H1 (cell line): ENCODE data around the gene UBE2E2. TPM values are rescaled to one million over a fixed set of nuclear protein-coding genes. Genes with fewer than 3 reads are reported as not detected.

Source experiments
- CTCF ChIA-PET: fragments of 300-600 bp; sonication (Branson Sonifier 250); formaldehyde crosslinking; loops from one replicate; lab custom pipeline; 2021; ENCODE audit not compliant: partially characterized antibody; lab: Charles Lee
- POLR2A ChIA-PET: fragments of 300-600 bp; sonication (Branson Sonifier 250); formaldehyde crosslinking; loops from one replicate; lab custom pipeline; 2021; ENCODE audit warnings: inconsistent platforms; ENCODE audit not compliant: partially characterized antibody; lab: Charles Lee
- DNase-seq, 2 experiments: peaks; one replicate each; pipeline versions ENCODE4 v3.0.0 to v3.0.0-alpha.2; 2010 to 2022; ENCODE audit warnings: low spot score in 2 of 2, low read depth in 1 of 2, mixed read lengths in 1 of 2
- FAIRE-seq: peaks from 2 replicates; lab custom pipeline; 2011; peaks lifted over from hg19 to GRCh38; lab: Jason Lieb, UNC
- H2AFZ ChIP-seq: 2 replicates; pipeline ENCODE4 v1.8.1; 2012; ENCODE audit warnings: low read length, inconsistent platforms
- H2AK5ac ChIP-seq: 2 replicates; pipeline ENCODE4 v1.6.1; 2013; ENCODE audit warnings: low read depth, low read length
- H2BK120ac ChIP-seq: replicated peaks from 2 replicates; pipeline ENCODE3; 2013; ENCODE audit warnings: low read depth, low read length, inconsistent platforms
- H2BK12ac ChIP-seq: 2 replicates; pipeline ENCODE4 v1.6.1; 2013; ENCODE audit warnings: low read depth, low read length
- H2BK15ac ChIP-seq: 2 replicates; pipeline ENCODE4 v1.6.1; 2013; ENCODE audit warnings: low read length
- H2BK20ac ChIP-seq: 2 replicates; pipeline ENCODE4 v1.6.1; 2013; ENCODE audit warnings: low read length
- H2BK5ac ChIP-seq: 2 replicates; pipeline ENCODE4 v1.6.1; 2013; ENCODE audit warnings: low read depth, low read length
- H3K14ac ChIP-seq: 2 replicates; pipeline ENCODE4 v1.6.1; 2013; ENCODE audit warnings: inconsistent platforms; ENCODE audit not compliant: insufficient read length
- H3K18ac ChIP-seq: 2 replicates; pipeline ENCODE4 v1.6.1; 2013; ENCODE audit warnings: low read length; ENCODE audit errors: extremely low read depth
- H3K23ac ChIP-seq: 2 replicates; pipeline ENCODE4 v1.6.1; 2013; ENCODE audit warnings: inconsistent platforms; ENCODE audit not compliant: insufficient read length
- H3K23me2 ChIP-seq: 2 replicates; pipeline ENCODE4 v1.6.1; 2013; ENCODE audit warnings: low read depth, low read length
- H3K27ac ChIP-seq: 2 replicates; pipeline ENCODE4 v1.6.1; 2011; ENCODE audit warnings: low read depth, low read length, inconsistent platforms
- H3K27me3 ChIP-seq, 4 experiments: replicated peaks in 1 of 4; 1 replicate in 1 of 4; 2 replicates in 3 of 4; pipeline versions ENCODE4 v1.6.1 to v1.8.1; 2011 to 2013; ENCODE audit warnings: low read length in 3 of 4, mild to moderate bottlenecking in 3 of 4, inconsistent platforms in 2 of 4, mixed read lengths in 2 of 4, moderate library complexity in 1 of 4; ENCODE audit not compliant: control insufficient read depth in 3 of 4, insufficient read depth in 3 of 4; ENCODE audit errors: extremely low read depth in 1 of 4
- H3K36me3 ChIP-seq, 4 experiments: 2 replicates each; pipeline versions ENCODE4 v1.6.1 to v1.8.1; 2011 to 2013; ENCODE audit warnings: mild to moderate bottlenecking in 4 of 4, low read length in 3 of 4, moderate library complexity in 2 of 4, control low read depth in 1 of 4, inconsistent platforms in 1 of 4; ENCODE audit not compliant: insufficient read depth in 4 of 4, control insufficient read depth in 2 of 4
- H3K4ac ChIP-seq: replicated peaks from 2 replicates; pipeline ENCODE3; 2013; ENCODE audit warnings: low read length, low read depth, mixed read lengths, inconsistent platforms; ENCODE audit not compliant: insufficient read length
- H3K4me1 ChIP-seq, 4 experiments: replicated peaks in 1 of 4; 1 replicate in 1 of 4; 2 replicates in 3 of 4; pipeline versions ENCODE4 v1.6.1 to v1.8.1; 2011 to 2013; ENCODE audit warnings: low read length in 3 of 4, inconsistent platforms in 2 of 4, mixed read lengths in 1 of 4; ENCODE audit not compliant: insufficient read depth in 4 of 4, control insufficient read depth in 3 of 4
- H3K4me2 ChIP-seq, 2 experiments: 2 replicates each; pipeline versions ENCODE4 v1.6.1 to v1.8.1; 2011 to 2013; ENCODE audit warnings: low read depth in 2 of 2, low read length in 2 of 2, control low read depth in 1 of 2, inconsistent platforms in 1 of 2, mild to moderate bottlenecking in 1 of 2; ENCODE audit not compliant: insufficient read depth in 1 of 2
- H3K4me3 ChIP-seq, 4 experiments: fragments of 200-600, 300-600 bp in 1 of 4; sonication (generic), shearing (Covaris generic), sonication (Bioruptor Twin) in 1 of 4; 2 replicates each; pipeline versions ENCODE4 v1.5.1 to v1.8.1; 2011 to 2016; ENCODE audit warnings: low read length in 4 of 4, low read depth in 3 of 4, control low read depth in 2 of 4, inconsistent platforms in 2 of 4, mild to moderate bottlenecking in 2 of 4, mixed read lengths in 1 of 4, moderate library complexity in 1 of 4; ENCODE audit not compliant: insufficient read depth in 2 of 4; ENCODE audit errors: extremely low read depth in 1 of 4
- H3K56ac ChIP-seq: replicated peaks from 2 replicates; pipeline ENCODE3; 2013; ENCODE audit warnings: low read depth, mild to moderate bottlenecking, mixed read lengths, low read length, inconsistent platforms; ENCODE audit not compliant: insufficient read length
- H3K79me1 ChIP-seq: 2 replicates; pipeline ENCODE4 v1.6.1; 2013; ENCODE audit warnings: low read depth, low read length, control low read depth
- H3K79me2 ChIP-seq, 2 experiments: 2 replicates each; pipeline versions ENCODE4 v1.6.1 to v1.8.1; 2012 to 2013; ENCODE audit warnings: low read length in 2 of 2, mild to moderate bottlenecking in 2 of 2, inconsistent platforms in 1 of 2; ENCODE audit not compliant: insufficient read depth in 2 of 2, control insufficient read depth in 1 of 2
- H3K9ac ChIP-seq, 4 experiments: replicated peaks in 1 of 4; 1 replicate in 1 of 4; 2 replicates in 3 of 4; pipeline versions ENCODE4 v1.6.1 to v1.8.1; 2011 to 2013; ENCODE audit warnings: low read depth in 3 of 4, low read length in 3 of 4, control low read depth in 2 of 4, mild to moderate bottlenecking in 2 of 4, moderate library complexity in 2 of 4, inconsistent platforms in 1 of 4; ENCODE audit errors: extremely low read depth in 1 of 4
- H3K9me3 ChIP-seq, 2 experiments: 2 replicates each; pipeline versions ENCODE4 v1.6.1 to v1.8.1; 2012 to 2013; ENCODE audit warnings: mild to moderate bottlenecking in 2 of 2, moderate library complexity in 2 of 2, control low read depth in 1 of 2, inconsistent platforms in 1 of 2, low read depth in 1 of 2, low read length in 1 of 2, mixed read lengths in 1 of 2; ENCODE audit not compliant: insufficient read depth in 2 of 2
- H4K20me1 ChIP-seq, 2 experiments: replicated peaks in 1 of 2; 2 replicates each; pipeline versions ENCODE3 to v1.8.1; 2011 to 2013; ENCODE audit warnings: inconsistent platforms in 2 of 2, low read length in 2 of 2, mild to moderate bottlenecking in 1 of 2; ENCODE audit not compliant: insufficient read depth in 2 of 2, control insufficient read depth in 1 of 2
- H4K5ac ChIP-seq: 2 replicates; pipeline ENCODE4 v1.6.1; 2013; ENCODE audit warnings: low read length, low read depth, mixed read lengths, inconsistent platforms; ENCODE audit not compliant: insufficient read length
- H4K8ac ChIP-seq: 2 replicates; pipeline ENCODE4 v1.8.0; 2013; ENCODE audit warnings: mild to moderate bottlenecking, moderate library complexity, low read length, inconsistent platforms; ENCODE audit not compliant: insufficient read depth; ENCODE audit errors: extremely low read depth
- H4K91ac ChIP-seq: replicated peaks from 2 replicates; pipeline ENCODE3; 2013; ENCODE audit warnings: low read length, mixed read lengths, inconsistent platforms; ENCODE audit not compliant: insufficient read length
- BACH1 ChIP-seq: IDR thresholded peaks from 2 replicates; pipeline ENCODE4 v1.6.1; 2012; ENCODE audit warnings: low read length, improper control_type of control experiment
- BCL11A ChIP-seq, 2 experiments: IDR thresholded peaks; one replicate each; pipeline ENCODE4 v1.6.1; 2011; ENCODE audit warnings: low read depth in 2 of 2, low read length in 2 of 2, mild to moderate bottlenecking in 2 of 2
- CHD2 ChIP-seq: IDR thresholded peaks from 2 replicates; pipeline ENCODE4 v1.6.1; 2012; ENCODE audit warnings: low read length, improper control_type of control experiment
- FOSL1 ChIP-seq: IDR thresholded peaks from 2 replicates; pipeline ENCODE4 v1.6.1; 2011; ENCODE audit warnings: mild to moderate bottlenecking, low read depth, low read length, moderate library complexity; ENCODE audit not compliant: insufficient read depth
- HDAC6 ChIP-seq: IDR thresholded peaks from one replicate; pipeline ENCODE4 v1.7.1; 2012; ENCODE audit warnings: low read depth, mild to moderate bottlenecking, inconsistent platforms, low read length, moderate library complexity
- PHF8 ChIP-seq: fragments of 200-600 bp; sonication (generic); conservative IDR thresholded peaks from 2 replicates; pipeline ENCODE4 v1.7.1; 2012; ENCODE audit warnings: low read depth, mild to moderate bottlenecking, inconsistent platforms, low read length, moderate library complexity
- POU5F1 ChIP-seq: IDR thresholded peaks from 2 replicates; pipeline ENCODE4 v1.6.1; 2011; ENCODE audit warnings: low read depth, mild to moderate bottlenecking, low read length, moderate library complexity
- RNF2 ChIP-seq: fragments of 200-900, 300-1000 bp; sonication (generic); IDR thresholded peaks from 2 replicates; pipeline ENCODE4 v1.7.1; 2016; ENCODE audit warnings: borderline replicate concordance, low read depth, mild to moderate bottlenecking, antibody characterized with exemption, low read length; ENCODE audit not compliant: poor library complexity, severe bottlenecking; ENCODE audit errors: missing control alignments
- SAP30 ChIP-seq: fragments of 300-600 bp; sonication (generic); IDR thresholded peaks from 2 replicates; pipeline ENCODE4 v1.7.1; 2012; ENCODE audit warnings: low read length, moderate library complexity, mild to moderate bottlenecking, inconsistent platforms; ENCODE audit not compliant: insufficient read depth, insufficient replicate concordance
- SIRT6 ChIP-seq: IDR thresholded peaks from one replicate; pipeline ENCODE4 v1.7.1; 2012; ENCODE audit warnings: low read length, inconsistent platforms
- SRF ChIP-seq: IDR thresholded peaks from 2 replicates; pipeline ENCODE4 v1.6.1; 2011; ENCODE audit warnings: mild to moderate bottlenecking, low read depth, low read length, moderate library complexity
- polyA plus RNA-seq, 7 experiments: library from polyadenylated mRNA; depleted of rRNA in 3 of 7; stranded (reverse) in 5 of 7; unstranded in 2 of 7; fragments of >200 nt in 5 of 7; fragments of 200-250 nt in 2 of 7; gene quantifications; 1 replicate in 5 of 7; 2 replicates in 1 of 7; 4 replicates in 1 of 7; pipeline versions ENCODE4 v1.2.1 to v1.2.3, GENCODE V29; 2011 to 2013; ENCODE audit warnings: missing spikeins in 2 of 7, mixed read lengths in 2 of 7
- total RNA-seq: library from RNA; stranded (reverse); fragmentation: NEBNext Ultra II Directional; extraction: Animal tissue kit (Norgen Biotek cat#: 25700); gene quantifications from 2 replicates; pipeline ENCODE4 v1.2.1, GENCODE V29; 2021
- TF ChIP-seq, protein P1 (sequence below): IDR thresholded peaks from 2 replicates; pipeline ENCODE4 v1.6.1; 2011; ENCODE audit warnings: low read length, improper control_type of control experiment

The UBE2E2 gene
- total and polyA plus RNA-seq, 2 of the 8 experiments (the other 6 are each of a cell fraction or from before 2014, with no cell fraction given): 57.6 to 70.6 TPM

DNA sequence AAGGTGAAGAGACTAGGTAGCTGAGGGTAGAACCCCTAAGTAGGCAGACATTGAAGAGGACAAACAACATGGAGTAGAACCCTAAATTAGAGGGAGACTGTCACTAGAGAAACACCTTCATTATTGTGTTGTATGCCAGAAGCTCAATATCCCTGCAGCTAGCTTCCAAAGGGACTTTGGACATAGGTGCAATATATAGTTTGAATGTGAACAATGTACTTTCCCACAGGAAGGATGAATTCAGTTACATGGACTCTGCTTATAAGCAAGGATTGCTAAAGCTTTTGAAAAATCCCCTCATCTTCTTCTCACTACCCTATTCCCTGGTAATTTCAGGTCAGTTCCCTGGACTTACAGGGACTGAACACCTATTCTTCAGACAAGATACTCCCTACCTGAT, 288.9 kb downstream of the UBE2E2 start:
- TF ChIP-seq, protein P1, sequence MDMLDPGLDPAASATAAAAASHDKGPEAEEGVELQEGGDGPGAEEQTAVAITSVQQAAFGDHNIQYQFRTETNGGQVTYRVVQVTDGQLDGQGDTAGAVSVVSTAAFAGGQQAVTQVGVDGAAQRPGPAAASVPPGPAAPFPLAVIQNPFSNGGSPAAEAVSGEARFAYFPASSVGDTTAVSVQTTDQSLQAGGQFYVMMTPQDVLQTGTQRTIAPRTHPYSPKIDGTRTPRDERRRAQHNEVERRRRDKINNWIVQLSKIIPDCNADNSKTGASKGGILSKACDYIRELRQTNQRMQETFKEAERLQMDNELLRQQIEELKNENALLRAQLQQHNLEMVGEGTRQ: no peak
- TF ChIP-seq HDAC6 (no peak), PHF8 (no peak), FOSL1 (no peak), POU5F1 (no peak), SAP30 (no peak), RNF2 (no peak), CHD2 (no peak), SRF (no peak), BCL11A (IDR thresholded peaks at IDR 0.05; ENCODE audit: low read depth in 2 of 2, low read length in 2 of 2) (no peak), BACH1 (no peak), SIRT6 (no peak)
- no peak overlapping the region for H3K56ac ChIP-seq
- H4K91ac ChIP-seq: no peak overlapping the region
- no peak overlapping the region for H2BK120ac ChIP-seq
- no peak overlapping the region for H2AK5ac ChIP-seq
- no peak overlapping the region for H3K4me2 ChIP-seq
- H2BK15ac ChIP-seq: no peak overlapping the region
- peaks cover 2 to 7% (median 4%) of the 10 kb centered on the region in 4 experiments; a peak in 3 of 7 replicates for H3K4me1 ChIP-seq
- H2AFZ ChIP-seq: no peak overlapping the region
- no peak overlapping the region for H2BK5ac ChIP-seq
- ChIA-PET CTCF (interaction anchor here (0.9 to 1.4 kb wide), 2 partner anchors 13 to 57 kb away, joined by 3 to 4 read pairs; no protein-coding TSS in a partner anchor), POLR2A (no interaction called here)
- no peak overlapping the region for H3K18ac ChIP-seq
- H3K27me3 ChIP-seq: no peaks in the 10 kb centered on the region
- H2BK12ac ChIP-seq: no peak overlapping the region
- no peak overlapping the region for H2BK20ac ChIP-seq
- H4K8ac ChIP-seq: no peak overlapping the region
- H3K9ac ChIP-seq: no peak overlapping the region
- H3K23ac ChIP-seq: no peak overlapping the region
- FAIRE-seq (no peak), DNase-seq (no peak)
- no peak overlapping the region for H3K4me3 ChIP-seq
- H3K9me3 ChIP-seq: no peaks in the 10 kb centered on the region; a peak in 1 of 4 replicates
- no peaks in the 10 kb centered on the region for H3K36me3 ChIP-seq
- H3K27ac ChIP-seq: no peak overlapping the region
- no peaks in the 10 kb centered on the region for H3K79me2 ChIP-seq
- no peaks in the 10 kb centered on the region for H3K23me2 ChIP-seq
- no peak overlapping the region for H3K14ac ChIP-seq
- H3K79me1 ChIP-seq: no peaks in the 10 kb centered on the region
- no peaks in the 10 kb centered on the region for H4K20me1 ChIP-seq
- no peak overlapping the region for H4K5ac ChIP-seq
- no peak overlapping the region for H3K4ac ChIP-seq
